HG03039 (cell line): Measurements from ENCODE around the gene TNRC18.
"Not testable (repeated sequence)": the region's sequence is repeated elsewhere in the genome, so short reads cannot be mapped to it uniquely, and the experiment has no call there.

Experiments
- ATAC-seq: cut with Tn5 transposase; IDR thresholded peaks from one replicate; pipeline ENCODE4 v1.9.1; 2021; ENCODE audit warnings: mild to moderate bottlenecking, moderate library complexity; ENCODE audit not compliant: unreplicated experiment

The TNRC18 gene

DNA sequence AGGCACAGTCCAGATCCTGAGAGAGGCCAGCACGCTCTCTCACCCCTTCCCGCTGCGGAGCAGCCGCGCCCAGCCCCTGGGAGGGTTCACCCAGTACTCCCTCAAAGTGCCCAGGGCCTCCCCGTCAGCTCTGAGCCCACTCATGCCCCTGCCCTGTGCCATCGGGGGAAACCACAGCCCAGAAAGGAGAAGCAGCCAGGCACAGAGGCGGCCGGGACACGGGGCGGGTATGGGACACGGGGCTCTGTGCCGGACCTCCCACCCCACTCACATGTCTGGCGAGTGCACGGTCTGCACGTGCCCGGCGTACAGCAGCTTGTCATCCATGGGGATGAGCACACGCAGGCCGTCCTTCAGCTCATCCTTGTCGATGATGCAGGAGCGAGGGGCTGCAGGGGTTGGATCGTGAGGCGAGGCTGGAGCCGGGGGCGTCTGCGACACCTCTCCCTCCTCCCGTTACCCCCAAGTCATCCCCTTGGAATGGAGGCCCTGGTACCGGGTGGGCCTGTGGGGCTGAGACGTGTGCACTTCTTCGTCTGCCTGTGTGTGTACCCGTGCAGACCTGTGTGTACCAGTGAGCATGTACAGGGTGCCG is 102.7 kb downstream of the TNRC18 start:
- ATAC-seq = no peak

DNA sequence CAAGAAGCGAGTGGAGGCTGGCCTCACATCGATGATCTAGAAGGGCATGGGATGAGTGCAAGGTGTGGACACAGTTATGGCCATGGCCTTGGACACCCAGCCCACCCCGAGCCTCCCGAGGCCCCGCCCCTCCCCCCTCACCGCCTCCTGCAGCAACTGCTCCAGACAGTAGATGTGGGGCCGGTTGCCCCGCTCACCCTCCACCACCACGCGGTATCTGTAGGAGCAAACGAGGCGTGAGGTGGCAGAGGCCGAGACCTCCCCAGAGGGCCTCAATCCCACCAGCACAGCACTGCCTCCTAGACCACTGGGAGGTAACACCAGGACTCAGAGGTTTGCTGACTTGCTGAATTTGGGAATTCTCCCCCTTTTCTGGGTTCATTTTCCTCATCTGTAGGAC is 103.2 kb downstream of the TNRC18 start:
- no peak for ATAC-seq

GRCh38 chr7:5318613-5319012 is 105.0 kb downstream of the TNRC18 start:
- not testable (repeated sequence) for ATAC-seq

GRCh38 chr7:5315761-5316160 is 107.9 kb downstream of the TNRC18 start:
- ATAC-seq = no peak

DNA sequence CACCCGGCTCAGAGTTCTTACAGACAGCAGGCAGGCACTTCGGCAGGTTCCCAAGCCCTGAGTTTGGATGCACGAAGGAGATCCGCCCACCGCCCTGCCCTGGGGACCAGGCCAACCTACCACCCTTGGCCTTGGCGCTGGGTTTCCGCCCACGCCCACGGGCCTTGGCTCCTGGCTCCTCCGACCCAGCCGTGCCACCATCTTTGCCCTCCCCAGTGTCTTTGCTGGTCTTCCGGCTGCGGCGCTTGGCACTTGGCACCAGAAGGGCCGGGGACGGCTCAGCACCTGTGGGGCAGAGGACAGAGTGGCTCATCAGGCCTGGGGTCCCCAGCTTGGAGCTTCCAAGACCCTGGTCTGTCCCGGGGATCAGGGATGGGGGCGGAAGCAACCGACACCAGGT is 108.8 kb downstream of the TNRC18 start:
- ATAC-seq = no peak

- not testable (repeated sequence) for ATAC-seq
Observed at GRCh38 chr7:5313076-5313885, 110.4 kb downstream of the TNRC18 start.

GRCh38 chr7:5312276-5313070 is 111.2 kb downstream of the TNRC18 start:
- not testable (repeated sequence) for ATAC-seq

GRCh38 chr7:5310822-5311405 is 112.7 kb downstream of the TNRC18 start:
- ATAC-seq = no peak

DNA sequence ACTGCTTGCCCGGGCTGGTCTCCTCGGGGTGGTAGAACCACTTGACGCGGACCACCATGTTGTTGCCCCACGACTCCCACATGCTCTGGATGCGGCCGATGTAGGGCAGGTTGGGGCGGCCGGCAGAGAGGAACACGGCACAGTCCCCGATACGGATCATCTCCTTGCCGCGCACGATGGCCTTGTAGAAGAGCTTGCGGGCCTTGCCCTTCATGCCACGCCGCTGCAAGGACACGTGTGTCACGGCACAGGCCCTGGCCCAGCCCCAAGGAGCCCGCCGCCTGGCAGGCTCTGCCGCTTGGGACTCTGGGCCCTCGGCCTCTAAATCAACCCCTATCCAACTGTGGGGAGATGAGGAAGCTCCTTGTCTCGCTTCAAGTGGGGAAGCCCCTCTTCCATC is 114.5 kb downstream of the TNRC18 start:
- ATAC-seq = no peak

DNA sequence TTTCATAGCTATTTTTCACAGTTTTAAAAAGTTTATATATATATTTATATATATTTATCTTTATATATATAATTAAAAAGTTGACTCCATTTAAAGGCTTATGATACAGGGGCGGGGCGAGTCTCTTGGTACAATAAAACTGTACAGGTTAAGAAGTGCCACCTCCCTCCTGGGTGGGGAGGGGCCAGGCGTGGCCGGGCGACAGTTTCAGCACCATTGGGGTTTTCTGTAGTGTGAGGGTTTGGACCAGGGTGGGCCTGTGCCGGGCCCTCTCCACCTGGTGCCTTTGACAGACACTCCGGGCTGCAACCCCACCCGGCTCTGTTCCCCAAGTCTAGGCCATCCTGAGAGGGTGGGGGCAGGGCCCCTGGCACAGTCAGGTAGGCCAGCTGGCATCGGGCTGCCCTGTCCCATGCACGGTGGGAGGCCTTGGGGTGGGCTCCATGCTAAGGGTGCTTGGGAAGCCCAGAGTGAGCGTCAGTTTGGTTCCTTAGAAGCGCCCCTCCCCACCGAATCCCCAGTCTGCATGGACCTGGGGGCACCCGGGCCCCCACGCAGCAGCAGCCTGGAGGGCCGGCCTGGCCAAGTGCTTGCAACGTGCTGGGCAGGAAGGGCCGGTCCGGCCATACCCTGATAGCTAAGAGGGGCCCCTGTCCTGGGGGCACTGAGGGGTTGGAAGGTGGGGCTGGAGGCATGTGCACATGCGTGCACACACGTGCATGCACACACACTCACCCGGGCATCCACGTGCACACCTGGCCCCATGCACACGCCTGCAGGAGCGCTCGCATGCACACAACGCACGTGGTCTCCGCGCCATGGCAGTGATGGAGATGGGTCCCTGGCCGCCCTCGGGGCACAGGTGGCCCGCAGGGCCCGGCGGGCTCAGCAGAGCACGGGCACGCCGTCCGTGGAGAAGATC is 116.2 kb downstream of the TNRC18 start:
- not testable (repeated sequence) for ATAC-seq

DNA sequence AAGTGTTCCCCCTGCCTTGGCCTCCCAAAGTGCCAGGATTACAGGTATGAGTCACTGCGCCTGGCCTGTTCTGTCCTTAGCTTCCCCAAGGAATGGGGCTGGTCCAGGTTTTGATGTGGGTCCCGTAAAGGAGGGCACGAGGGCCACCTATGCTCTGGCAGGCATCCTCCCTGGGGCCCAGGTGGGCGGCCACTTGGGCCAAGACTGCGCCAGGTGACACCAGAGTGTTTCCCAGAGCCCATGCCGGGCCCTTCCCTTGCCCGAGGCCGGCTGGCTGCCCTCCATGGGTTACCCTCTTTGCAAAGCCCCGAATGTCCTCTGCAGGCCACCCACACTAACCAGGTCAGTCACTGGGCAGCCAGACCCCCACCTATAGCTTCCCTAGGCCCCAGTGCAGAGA is 118.6 kb downstream of the TNRC18 start:
- not testable (repeated sequence) for ATAC-seq

DNA sequence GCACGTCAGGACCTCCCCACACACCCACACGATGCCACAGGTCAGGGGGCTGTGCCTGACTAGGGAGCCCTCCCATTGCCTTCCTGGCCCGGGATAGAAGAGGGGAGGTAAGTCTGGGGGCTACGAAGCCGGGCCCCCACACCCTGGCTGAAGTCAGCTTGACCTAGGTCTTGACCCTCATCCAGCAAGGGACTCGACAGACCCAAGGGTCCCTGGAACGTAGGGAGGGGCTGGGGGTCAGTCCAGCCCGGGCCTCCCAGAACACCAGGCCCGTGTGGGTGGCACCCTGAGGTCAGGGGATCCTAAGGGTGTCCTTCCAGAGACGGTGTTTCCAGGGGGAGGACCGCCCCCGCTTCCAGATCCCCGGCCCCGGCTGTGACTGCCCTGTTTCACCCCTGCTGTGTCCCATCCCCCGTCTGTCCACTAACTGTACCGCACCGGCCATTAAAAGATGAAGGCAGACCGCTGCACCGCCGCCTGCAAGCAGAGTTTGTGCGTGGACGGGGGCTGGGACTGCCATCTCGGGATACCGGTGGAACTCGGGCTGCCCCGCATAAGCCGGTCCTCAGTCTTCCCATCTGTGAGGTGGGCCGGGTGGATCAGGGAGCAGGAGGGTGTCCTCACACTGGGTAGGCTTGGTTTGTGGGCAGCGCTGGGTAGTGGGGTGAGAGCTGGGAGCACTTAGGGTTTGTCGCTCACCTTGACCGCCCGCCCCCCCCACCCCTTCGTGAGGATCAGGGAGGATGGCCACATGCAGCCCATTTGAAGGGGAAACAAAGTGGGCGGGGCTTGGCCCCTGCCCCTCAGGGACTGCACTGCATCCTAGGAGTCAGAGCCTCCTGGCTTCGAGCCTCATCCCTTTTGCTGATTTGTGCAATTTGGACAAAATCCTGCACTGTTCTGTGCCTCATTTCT is 119.8 kb downstream of the TNRC18 start:
- no peak for ATAC-seq

- no peak for ATAC-seq
Observed at GRCh38 chr7:5303061-5303460, 120.6 kb downstream of the TNRC18 start.

- ATAC-seq = no peak
Observed at GRCh38 chr7:5302577-5302976, 121.1 kb downstream of the TNRC18 start.

- ATAC-seq = no peak
Observed at GRCh38 chr7:5300366-5300765, 123.3 kb downstream of the TNRC18 start.

GRCh38 chr7:5296611-5297226 is 126.9 kb downstream of the TNRC18 start:
- ATAC-seq = no peak

- ATAC-seq = no peak
Observed at GRCh38 chr7:5296015-5296610, 127.5 kb downstream of the TNRC18 start.
